ENCODE results near the gene GOSR2.

DNA sequence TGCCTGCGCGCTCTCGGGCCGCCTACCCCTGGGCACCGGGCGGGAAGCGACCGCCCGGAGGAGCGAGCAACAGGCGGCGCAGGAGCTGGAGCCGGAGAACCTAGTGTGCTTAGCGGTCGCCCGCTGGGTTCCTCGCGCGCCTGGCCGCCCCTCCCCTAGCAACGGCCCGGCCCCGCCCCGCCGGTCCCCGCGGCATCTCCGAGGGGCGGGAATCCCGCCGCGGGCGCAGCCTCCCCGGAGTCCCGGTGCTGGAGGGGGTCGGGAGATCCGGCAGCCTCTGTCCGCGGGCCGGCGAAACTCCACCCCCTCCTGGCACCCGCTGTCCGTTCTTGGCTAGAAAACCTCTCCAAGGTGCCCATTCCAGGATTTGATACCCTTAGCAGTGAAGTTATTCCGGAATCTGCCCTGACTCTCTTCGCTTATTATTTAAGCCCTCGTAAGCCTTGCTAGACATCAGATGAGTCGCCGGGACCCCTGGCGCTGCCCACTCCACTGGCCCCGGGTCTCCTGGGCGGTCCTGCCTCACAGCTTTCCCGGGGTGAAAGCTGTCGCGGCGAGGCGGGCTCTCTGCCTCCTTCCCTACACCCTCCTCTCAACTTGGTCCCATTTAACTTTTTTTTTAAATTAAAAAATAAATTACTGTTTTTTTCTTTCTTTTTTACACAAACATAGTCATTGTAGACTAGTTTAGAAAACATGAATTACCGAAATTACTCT is 56.3 kb downstream of the GOSR2 start, which contains the start of gene RPRML:
- TF ChIP-seq, protein P1, sequence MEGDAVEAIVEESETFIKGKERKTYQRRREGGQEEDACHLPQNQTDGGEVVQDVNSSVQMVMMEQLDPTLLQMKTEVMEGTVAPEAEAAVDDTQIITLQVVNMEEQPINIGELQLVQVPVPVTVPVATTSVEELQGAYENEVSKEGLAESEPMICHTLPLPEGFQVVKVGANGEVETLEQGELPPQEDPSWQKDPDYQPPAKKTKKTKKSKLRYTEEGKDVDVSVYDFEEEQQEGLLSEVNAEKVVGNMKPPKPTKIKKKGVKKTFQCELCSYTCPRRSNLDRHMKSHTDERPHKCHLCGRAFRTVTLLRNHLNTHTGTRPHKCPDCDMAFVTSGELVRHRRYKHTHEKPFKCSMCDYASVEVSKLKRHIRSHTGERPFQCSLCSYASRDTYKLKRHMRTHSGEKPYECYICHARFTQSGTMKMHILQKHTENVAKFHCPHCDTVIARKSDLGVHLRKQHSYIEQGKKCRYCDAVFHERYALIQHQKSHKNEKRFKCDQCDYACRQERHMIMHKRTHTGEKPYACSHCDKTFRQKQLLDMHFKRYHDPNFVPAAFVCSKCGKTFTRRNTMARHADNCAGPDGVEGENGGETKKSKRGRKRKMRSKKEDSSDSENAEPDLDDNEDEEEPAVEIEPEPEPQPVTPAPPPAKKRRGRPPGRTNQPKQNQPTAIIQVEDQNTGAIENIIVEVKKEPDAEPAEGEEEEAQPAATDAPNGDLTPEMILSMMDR (IDR thresholded peaks at IDR 0.05) = no peak
- no peak for TF ChIP-seq POLR2AphosphoS5 (IDR thresholded peaks at IDR 0.05)

Measured in sigmoid colon (tissue), 4 donors.